Measurements from ENCODE around the gene WDFY1.
"Not testable (repeated sequence)": the region's sequence is repeated elsewhere in the genome, so short reads cannot be mapped to it uniquely, and the experiment has no call there.

Gene WDFY1

DNA sequence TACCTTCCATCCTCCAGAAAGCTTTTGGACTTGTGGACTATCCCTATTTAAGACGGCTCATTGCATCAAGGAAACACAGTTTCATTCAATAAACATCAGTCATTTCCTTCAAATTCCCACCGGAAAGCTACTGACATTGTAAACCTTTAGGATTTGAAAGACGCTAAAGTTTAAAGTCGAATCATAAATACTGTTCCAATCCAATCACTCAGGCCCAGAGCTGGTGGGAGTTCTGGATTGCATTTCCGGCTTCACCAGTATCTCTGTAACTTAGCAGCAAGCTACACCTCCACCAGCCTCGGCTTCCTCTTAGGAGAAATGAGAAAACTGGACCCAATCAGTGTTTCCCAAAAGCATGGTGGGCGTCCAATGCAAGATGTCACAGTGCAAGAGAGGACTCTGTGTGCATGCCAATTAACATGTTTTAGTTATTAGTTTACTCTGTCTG, 1.6 kb downstream of the WDFY1 start:
- H3K4me3 ChIP-seq (ENCODE audit: low read depth, low read length): peak overlapping the region; percentile 91
- TF ChIP-seq, protein P1, sequence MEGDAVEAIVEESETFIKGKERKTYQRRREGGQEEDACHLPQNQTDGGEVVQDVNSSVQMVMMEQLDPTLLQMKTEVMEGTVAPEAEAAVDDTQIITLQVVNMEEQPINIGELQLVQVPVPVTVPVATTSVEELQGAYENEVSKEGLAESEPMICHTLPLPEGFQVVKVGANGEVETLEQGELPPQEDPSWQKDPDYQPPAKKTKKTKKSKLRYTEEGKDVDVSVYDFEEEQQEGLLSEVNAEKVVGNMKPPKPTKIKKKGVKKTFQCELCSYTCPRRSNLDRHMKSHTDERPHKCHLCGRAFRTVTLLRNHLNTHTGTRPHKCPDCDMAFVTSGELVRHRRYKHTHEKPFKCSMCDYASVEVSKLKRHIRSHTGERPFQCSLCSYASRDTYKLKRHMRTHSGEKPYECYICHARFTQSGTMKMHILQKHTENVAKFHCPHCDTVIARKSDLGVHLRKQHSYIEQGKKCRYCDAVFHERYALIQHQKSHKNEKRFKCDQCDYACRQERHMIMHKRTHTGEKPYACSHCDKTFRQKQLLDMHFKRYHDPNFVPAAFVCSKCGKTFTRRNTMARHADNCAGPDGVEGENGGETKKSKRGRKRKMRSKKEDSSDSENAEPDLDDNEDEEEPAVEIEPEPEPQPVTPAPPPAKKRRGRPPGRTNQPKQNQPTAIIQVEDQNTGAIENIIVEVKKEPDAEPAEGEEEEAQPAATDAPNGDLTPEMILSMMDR (IDR thresholded peaks at IDR 0.05; ENCODE audit: low read depth, low read length, missing control alignments): no peak
- no peak for DNase-seq (ENCODE audit: low read depth)

GRCh38 chr2:223943135-223943534, 2.0 kb downstream of the WDFY1 start:
- TF ChIP-seq, protein P1 (IDR thresholded peaks at IDR 0.05; ENCODE audit: low read depth, low read length, missing control alignments): no peak
- DNase-seq (ENCODE audit: low read depth): no peak
- H3K4me3 ChIP-seq (ENCODE audit: low read depth, low read length): no peak overlapping the region; the same call in 1 of the 2 replicates

DNA sequence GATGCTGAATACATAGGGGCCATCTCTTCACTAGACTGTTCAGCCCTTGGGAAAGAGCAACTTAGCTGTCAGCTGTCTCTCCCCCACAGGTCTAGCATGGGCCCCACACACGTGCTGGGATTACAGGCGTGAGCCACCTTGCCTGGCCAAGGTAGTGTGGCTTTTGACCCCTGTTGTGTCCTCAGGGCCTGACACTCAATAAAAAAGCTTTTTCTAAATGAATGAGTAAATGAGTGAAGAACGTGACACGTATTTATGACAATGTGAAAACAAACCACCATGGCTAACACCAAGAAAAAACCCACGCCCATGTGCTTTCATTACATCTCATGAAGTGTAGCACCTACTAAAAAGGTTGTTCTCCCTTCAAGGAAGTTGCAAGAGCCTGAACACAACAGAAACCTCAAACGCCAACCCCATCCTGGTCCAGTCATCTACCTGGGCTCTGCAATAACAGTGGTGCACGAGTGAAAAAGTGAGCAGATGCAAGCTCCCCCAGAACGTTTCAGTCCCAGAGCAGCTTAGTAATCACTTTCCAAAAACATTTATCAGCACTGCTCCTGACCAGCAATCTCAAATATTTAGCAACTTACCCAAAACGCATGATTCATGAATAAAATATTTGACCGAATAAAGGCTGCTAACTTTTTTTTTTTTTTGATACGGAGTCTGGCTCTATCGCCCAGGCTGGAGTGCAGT, 3.4 kb downstream of the WDFY1 start:
- no peak overlapping the region for H3K4me3 ChIP-seq (ENCODE audit: low read depth, low read length)
- TF ChIP-seq, protein P1 (IDR thresholded peaks at IDR 0.05; ENCODE audit: low read depth, low read length, missing control alignments): no peak
- peak; percentile 69 for DNase-seq (ENCODE audit: low read depth)

DNA sequence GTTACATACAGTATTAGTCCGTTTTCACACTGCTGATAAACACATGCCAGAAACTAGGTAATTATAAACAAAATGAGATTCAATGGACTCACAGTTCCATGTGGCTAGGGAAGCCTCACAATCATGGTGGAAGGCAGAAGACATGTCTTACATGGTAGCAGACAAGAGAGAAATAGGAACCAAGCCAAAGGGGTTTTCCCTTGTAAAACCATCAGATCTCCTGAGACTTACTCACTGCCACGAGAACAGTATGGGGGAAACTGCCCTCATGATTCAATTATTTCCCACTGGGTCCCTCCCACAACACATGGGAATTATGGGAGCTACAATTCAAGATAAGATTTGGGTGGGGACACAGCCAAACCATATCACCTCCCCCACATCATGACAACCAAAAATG, 5.7 kb downstream of the WDFY1 start:
- DNase-seq (ENCODE audit: low read depth); H3K4me3 ChIP-seq (ENCODE audit: low read depth, low read length): not testable (repeated sequence)

DNA sequence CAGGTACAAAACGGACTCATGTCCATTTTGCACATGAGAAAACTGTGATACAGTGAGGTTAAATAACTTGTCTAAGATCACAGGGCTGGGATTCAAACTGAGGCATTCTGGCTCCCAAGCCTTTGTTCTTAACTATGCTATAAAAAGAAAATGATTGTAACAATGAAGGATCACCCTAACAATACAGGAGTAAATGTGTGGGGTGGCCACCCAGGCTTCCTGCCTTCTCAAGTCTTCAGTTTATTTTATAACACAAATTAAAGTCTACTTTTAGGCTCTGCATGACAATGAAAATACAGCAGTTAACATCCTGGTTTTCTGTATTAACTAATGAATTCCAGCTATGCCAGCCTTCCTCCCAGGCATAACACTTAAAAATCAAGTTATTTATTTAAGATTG, 7.6 kb downstream of the WDFY1 start:
- TF ChIP-seq, protein P1 (IDR thresholded peaks at IDR 0.05; ENCODE audit: low read depth, low read length, missing control alignments): no peak
- no peak overlapping the region for H3K4me3 ChIP-seq (ENCODE audit: low read depth, low read length)
- no peak for DNase-seq (ENCODE audit: low read depth)

DNA sequence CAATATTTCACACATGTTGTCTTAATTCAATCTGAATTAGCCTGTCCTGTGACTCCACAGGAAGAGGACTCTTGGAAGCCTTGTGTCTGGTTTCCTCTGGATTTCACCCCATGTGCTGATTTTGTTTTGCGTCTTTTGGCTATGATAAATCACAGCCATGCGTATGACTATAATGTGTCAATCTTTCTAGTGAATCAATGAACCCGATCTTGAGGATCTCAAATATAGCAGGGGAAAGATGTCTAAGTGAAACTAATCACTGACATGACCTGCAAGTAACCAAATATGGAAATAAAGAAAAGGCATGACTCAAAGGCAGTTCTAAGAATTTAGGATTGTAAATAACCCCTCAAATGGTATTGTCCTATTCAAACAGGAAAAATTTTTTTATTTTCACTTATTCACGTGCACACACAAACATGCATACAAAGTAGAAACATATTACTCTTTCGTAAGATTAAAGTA, 8.2 kb downstream of the WDFY1 start:
- H3K4me3 ChIP-seq (ENCODE audit: low read depth, low read length): no peak overlapping the region
- TF ChIP-seq, protein P1 (IDR thresholded peaks at IDR 0.05; ENCODE audit: low read depth, low read length, missing control alignments): no peak
- DNase-seq (ENCODE audit: low read depth): no peak

DNA sequence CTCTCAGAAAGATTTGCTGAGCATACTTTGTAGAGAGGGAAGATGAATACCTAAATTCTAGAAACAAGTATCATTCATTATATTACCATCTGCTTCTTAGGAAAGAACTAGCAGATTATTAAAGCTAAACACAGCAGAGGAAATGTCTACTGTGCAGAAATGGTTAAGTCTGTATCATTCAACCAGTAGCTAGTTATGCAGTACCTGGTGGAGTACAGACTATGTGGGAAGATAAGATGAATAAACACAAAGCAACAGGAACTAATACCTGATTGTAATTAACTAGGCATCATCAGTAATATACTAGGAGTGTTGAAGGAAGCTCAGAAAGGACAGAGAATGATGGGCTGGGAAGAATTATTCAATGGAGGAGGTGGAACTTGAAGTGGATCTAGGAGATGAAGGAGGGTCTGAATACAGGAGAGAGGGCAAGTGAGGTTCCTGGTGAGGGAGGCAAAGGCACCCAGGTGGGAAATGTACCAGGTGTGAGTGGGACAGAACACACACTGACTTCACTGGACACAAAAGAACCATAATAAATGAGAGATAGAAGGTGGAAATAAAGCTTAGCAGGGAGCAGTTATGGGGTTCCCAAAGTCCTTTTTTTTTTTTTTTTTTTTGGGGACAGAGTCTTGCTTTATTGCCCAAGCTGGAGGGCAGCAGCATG, 9.5 kb downstream of the WDFY1 start:
- TF ChIP-seq, protein P1 (IDR thresholded peaks at IDR 0.05; ENCODE audit: low read depth, low read length, missing control alignments): no peak
- no peak overlapping the region for H3K4me3 ChIP-seq (ENCODE audit: low read depth, low read length)
- DNase-seq (ENCODE audit: low read depth): no peak

All from GM12864 (cell line).